ENCODE data around the gene TUBB4B. TPM values are rescaled to one million over a fixed set of nuclear protein-coding genes. Genes with fewer than 3 reads are reported as not detected.
"Not testable (repeated sequence)": the region's sequence is repeated elsewhere in the genome, so short reads cannot be mapped to it uniquely, and the experiment has no call there.

The TUBB4B gene
- total and polyA plus RNA-seq, 2 donors from 2014 or later, result 258 to 394 TPM

DNA sequence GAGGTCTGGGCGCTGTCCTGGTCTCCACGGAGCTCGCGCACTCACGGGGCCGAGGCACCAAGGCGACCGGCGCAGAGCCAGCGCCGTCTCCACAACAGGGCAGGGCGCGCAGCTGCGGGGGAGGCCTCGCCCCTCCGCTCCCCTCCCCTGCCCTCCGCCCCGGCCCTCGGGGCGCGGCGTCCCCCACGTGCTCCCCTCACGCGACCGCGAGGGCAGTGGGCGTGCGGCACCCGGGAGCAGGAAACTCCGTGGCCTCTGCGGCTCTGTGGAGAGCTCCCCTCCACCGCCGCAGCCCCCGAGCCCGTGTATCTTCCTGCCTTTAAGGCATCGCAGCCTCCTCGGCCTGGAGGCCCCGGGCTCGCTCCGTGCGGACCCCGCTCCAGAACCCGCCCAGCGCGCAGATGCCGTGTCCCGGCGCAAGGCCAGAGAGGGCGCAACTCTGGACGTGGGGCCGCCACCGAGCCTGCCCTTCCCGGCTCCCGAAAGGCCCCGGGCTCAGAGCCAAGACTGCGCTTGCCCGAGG is 708 bp upstream of the TUBB4B start:
- intact Hi-C loops (cut with DNase I), result no loop called here
- DNase-seq, result peak; percentile 73 to 96 (median 86)
- TF ChIP-seq, protein P1, sequence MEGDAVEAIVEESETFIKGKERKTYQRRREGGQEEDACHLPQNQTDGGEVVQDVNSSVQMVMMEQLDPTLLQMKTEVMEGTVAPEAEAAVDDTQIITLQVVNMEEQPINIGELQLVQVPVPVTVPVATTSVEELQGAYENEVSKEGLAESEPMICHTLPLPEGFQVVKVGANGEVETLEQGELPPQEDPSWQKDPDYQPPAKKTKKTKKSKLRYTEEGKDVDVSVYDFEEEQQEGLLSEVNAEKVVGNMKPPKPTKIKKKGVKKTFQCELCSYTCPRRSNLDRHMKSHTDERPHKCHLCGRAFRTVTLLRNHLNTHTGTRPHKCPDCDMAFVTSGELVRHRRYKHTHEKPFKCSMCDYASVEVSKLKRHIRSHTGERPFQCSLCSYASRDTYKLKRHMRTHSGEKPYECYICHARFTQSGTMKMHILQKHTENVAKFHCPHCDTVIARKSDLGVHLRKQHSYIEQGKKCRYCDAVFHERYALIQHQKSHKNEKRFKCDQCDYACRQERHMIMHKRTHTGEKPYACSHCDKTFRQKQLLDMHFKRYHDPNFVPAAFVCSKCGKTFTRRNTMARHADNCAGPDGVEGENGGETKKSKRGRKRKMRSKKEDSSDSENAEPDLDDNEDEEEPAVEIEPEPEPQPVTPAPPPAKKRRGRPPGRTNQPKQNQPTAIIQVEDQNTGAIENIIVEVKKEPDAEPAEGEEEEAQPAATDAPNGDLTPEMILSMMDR (IDR thresholded peaks at IDR 0.05; ENCODE audit: borderline replicate concordance, extremely low read depth, insufficient read depth), result no peak
- no peak for FAIRE-seq
- Histone ChIP-seq H3K27ac (ENCODE audit: low read depth in 2 of 2, low read length in 2 of 2) (peak overlapping the region; percentile 91 to 98), H3K36me3 (ENCODE audit: control insufficient read depth in 2 of 3, insufficient read depth in 3 of 3, low read length in 3 of 3) (peaks cover 2 to 13% (median 6%) of the 10 kb centered on the region in 3 donors), H3K9me3 (ENCODE audit: control insufficient read depth in 2 of 3, insufficient read depth in 1 of 3, low read length in 3 of 3) (no peaks in the 10 kb centered on the region), H3K4me3 (ENCODE audit: low read length in 3 of 3) (peak overlapping the region; percentile 24 to 64 (median 41)), H3K4me1 (ENCODE audit: control insufficient read depth in 2 of 3, insufficient read depth in 2 of 3, low read depth in 1 of 3, low read length in 3 of 3) (peaks cover 0 to 23% (median 11%) of the 10 kb centered on the region in 3 donors), H3K9ac (ENCODE audit: low read length in 3 of 3) (peak overlapping the region in 1 of 3 donors; percentile 73), H3K27me3 (ENCODE audit: control insufficient read depth, insufficient read depth, low read length) (no peaks in the 10 kb centered on the region)

DNA sequence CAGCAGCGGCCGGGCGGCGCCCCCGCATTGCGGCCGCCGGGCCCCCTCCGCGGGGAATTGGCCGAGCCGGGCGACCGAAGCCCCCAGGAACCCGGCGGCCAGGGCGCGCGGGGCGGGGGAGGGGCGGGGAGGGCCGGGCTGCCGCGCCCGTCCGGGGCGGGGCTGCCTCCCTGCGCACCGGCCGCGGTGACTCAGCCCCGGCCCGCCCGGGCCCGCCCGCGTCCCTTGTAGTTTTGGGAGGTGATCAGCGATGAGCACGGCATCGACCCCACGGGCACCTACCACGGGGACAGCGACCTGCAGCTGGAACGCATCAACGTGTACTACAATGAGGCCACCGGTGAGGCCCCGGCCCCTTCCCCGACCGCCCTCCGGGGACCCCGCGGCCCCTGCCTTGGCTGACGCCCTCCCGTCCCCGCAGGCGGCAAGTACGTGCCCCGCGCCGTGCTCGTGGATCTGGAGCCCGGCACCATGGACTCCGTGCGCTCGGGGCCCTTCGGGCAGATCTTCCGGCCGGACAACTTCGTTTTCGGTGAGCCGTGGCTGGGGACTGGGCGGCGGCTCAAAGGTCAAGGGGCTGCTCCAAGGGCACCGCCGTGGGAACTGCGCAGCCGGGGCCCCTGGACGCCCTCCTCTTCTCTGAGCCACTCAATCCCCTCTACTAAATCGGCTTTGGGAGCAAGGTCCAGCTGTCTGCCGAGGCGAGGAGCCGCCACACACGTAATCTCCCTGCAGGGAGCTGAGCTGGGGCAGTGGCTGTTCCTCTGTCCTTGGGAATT is 592 bp downstream of the TUBB4B start:
- peaks cover 0 to 19% (median 11%) of the 10 kb centered on the region in 3 donors for H3K4me1 ChIP-seq (ENCODE audit: control insufficient read depth in 2 of 3, insufficient read depth in 2 of 3, low read depth in 1 of 3, low read length in 3 of 3)
- peak overlapping the region; percentile 83 to 90 for H3K27ac ChIP-seq (ENCODE audit: low read depth in 2 of 2, low read length in 2 of 2)
- H3K27me3 ChIP-seq (ENCODE audit: control insufficient read depth, insufficient read depth, low read length), result no peaks in the 10 kb centered on the region
- FAIRE-seq (no peak), DNase-seq (peak in 1 of 5 donors; percentile 90)
- H3K9me3 ChIP-seq (ENCODE audit: control insufficient read depth in 2 of 3, insufficient read depth in 1 of 3, low read length in 3 of 3), result no peaks in the 10 kb centered on the region
- H3K4me3 ChIP-seq (ENCODE audit: low read length in 3 of 3), result peak overlapping the region; percentile 48 to 76 (median 70)
- H3K36me3 ChIP-seq (ENCODE audit: control insufficient read depth in 2 of 3, insufficient read depth in 3 of 3, low read length in 3 of 3), result peaks cover 2 to 13% (median 6%) of the 10 kb centered on the region in 3 donors
- intact Hi-C loops (cut with DNase I), result no loop called here
- TF ChIP-seq, protein P1 (IDR thresholded peaks at IDR 0.05; ENCODE audit: borderline replicate concordance, extremely low read depth, insufficient read depth), result no peak
- H3K9ac ChIP-seq (ENCODE audit: low read length in 3 of 3), result peak overlapping the region; percentile 22 to 77 (median 71)

DNA sequence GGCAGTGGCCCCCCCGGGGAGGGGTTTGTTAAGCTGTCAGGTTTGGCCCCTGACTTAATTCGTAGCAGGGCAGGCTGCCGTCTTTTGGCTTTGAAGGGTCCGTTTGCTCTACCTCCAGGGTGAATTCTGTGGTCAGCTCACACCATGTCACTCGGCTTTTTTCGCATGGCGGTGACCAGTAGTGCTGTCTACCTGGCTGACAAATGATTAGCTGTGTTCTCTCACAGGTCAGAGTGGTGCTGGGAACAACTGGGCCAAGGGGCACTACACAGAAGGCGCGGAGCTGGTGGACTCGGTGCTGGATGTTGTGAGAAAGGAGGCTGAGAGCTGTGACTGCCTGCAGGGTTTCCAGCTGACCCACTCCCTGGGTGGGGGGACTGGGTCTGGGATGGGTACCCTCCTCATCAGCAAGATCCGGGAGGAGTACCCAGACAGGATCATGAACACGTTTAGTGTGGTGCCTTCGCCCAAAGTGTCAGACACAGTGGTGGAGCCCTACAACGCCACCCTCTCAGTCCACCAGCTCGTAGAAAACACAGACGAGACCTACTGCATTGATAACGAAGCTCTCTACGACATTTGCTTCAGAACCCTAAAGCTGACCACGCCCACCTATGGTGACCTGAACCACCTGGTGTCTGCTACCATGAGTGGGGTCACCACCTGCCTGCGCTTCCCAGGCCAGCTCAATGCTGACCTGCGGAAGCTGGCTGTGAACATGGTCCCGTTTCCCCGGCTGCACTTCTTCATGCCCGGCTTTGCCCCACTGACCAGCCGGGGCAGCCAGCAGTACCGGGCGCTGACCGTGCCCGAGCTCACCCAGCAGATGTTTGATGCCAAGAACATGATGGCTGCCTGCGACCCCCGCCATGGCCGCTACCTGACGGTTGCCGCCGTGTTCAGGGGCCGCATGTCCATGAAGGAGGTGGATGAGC is 1.4 kb downstream of the TUBB4B start:
- FAIRE-seq (no peak), DNase-seq (no peak)
- Histone ChIP-seq H3K9ac (ENCODE audit: low read length in 3 of 3) (peak overlapping the region in 2 of 3 donors; percentile 71 to 77), H3K36me3 (ENCODE audit: control insufficient read depth in 2 of 3, insufficient read depth in 3 of 3, low read length in 3 of 3) (peaks cover 2 to 13% (median 6%) of the 10 kb centered on the region in 3 donors), H3K4me1 (ENCODE audit: control insufficient read depth in 2 of 3, insufficient read depth in 2 of 3, low read depth in 1 of 3, low read length in 3 of 3) (peaks cover 0 to 16% (median 11%) of the 10 kb centered on the region in 3 donors), H3K27ac (ENCODE audit: low read depth in 2 of 2, low read length in 2 of 2) (peak overlapping the region; percentile 78 to 83), H3K27me3 (ENCODE audit: control insufficient read depth, insufficient read depth, low read length) (no peaks in the 10 kb centered on the region), H3K4me3 (ENCODE audit: low read length in 3 of 3) (peak overlapping the region; percentile 32 to 76 (median 70)), H3K9me3 (ENCODE audit: control insufficient read depth in 2 of 3, insufficient read depth in 1 of 3, low read length in 3 of 3) (no peaks in the 10 kb centered on the region)
- TF ChIP-seq, protein P1 (IDR thresholded peaks at IDR 0.05; ENCODE audit: borderline replicate concordance, extremely low read depth, insufficient read depth), result no peak
- intact Hi-C loops (cut with DNase I), result no loop called here

DNA sequence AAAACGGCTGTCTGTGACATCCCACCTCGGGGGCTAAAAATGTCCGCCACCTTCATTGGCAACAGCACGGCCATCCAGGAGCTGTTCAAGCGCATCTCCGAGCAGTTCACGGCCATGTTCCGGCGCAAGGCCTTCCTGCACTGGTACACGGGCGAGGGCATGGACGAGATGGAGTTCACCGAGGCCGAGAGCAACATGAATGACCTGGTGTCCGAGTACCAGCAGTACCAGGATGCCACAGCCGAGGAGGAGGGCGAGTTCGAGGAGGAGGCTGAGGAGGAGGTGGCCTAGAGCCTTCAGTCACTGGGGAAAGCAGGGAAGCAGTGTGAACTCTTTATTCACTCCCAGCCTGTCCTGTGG is 2.2 kb downstream of the TUBB4B start:
- FAIRE-seq; H3K9me3 ChIP-seq (ENCODE audit: control insufficient read depth in 2 of 3, insufficient read depth in 1 of 3, low read length in 3 of 3); DNase-seq; H3K27ac ChIP-seq (ENCODE audit: low read depth in 2 of 2, low read length in 2 of 2); intact Hi-C loops (cut with DNase I); H3K27me3 ChIP-seq (ENCODE audit: control insufficient read depth, insufficient read depth, low read length): not testable (repeated sequence)
- Histone ChIP-seq H3K4me3 (ENCODE audit: low read length in 3 of 3) (peak overlapping the region in 1 of 3 donors; percentile 76), H3K9ac (ENCODE audit: low read length in 3 of 3) (peak overlapping the region in 1 of 3 donors; percentile 3), H3K4me1 (ENCODE audit: control insufficient read depth in 2 of 3, insufficient read depth in 2 of 3, low read depth in 1 of 3, low read length in 3 of 3) (peaks cover 0 to 15% (median 11%) of the 10 kb centered on the region in 3 donors), H3K36me3 (ENCODE audit: control insufficient read depth in 2 of 3, insufficient read depth in 3 of 3, low read length in 3 of 3) (peaks cover 2 to 13% (median 6%) of the 10 kb centered on the region in 3 donors)

Data from kidney (tissue), 14 donors.